Measurements from ENCODE around the gene NUDT22. TPM values are rescaled to one million over a fixed set of nuclear protein-coding genes. Genes with fewer than 3 reads are reported as not detected.

Gene NUDT22
- polyA plus RNA-seq, 1 donor from 2014 or later, result 47.3 TPM

- no peaks in the 10 kb centered on the region for H4K20me1 ChIP-seq (ENCODE audit: insufficient read depth)
- H3K9ac ChIP-seq (ENCODE audit: low read length), result no peak overlapping the region
- H3K9me3 ChIP-seq (ENCODE audit: low read length), result no peaks in the 10 kb centered on the region
- no peak overlapping the region for H3K27ac ChIP-seq (ENCODE audit: low read length)
- H3K79me2 ChIP-seq (replicated peaks; ENCODE audit: insufficient read depth, low read length), result no peaks in the 10 kb centered on the region
- no peak overlapping the region for H3K4me3 ChIP-seq (ENCODE audit: low read length)
- no peaks in the 10 kb centered on the region for H3K27me3 ChIP-seq (ENCODE audit: insufficient read depth, low read depth, low read length)
- H3K9me2 ChIP-seq (ENCODE audit: insufficient read depth, low read length), result no peaks in the 10 kb centered on the region
- no peak overlapping the region for H2AFZ ChIP-seq (ENCODE audit: low read depth, low read length)
- H3F3A ChIP-seq (ENCODE audit: insufficient read depth, low read length, poor library complexity, severe bottlenecking), result peaks cover 6% of the 10 kb centered on the region
- no peaks in the 10 kb centered on the region for H3K36me3 ChIP-seq (ENCODE audit: insufficient read depth, low read length)
- H3K4me2 ChIP-seq (ENCODE audit: low read length), result no peak overlapping the region
- TF ChIP-seq POLR2AphosphoS5 (IDR thresholded peaks at IDR 0.05) (no peak), TAF1 (IDR thresholded peaks at IDR 0.05; ENCODE audit: low read depth) (no peak), EZH2 (IDR thresholded peaks at IDR 0.05; ENCODE audit: borderline replicate concordance, insufficient read depth, low read length, poor library complexity, severe bottlenecking) (no peak)
These were observed 40.3 kb downstream of the NUDT22 start for GRCh38 chr11:64266339-64266738.

GRCh38 chr11:64267207-64267945 lies 41.3 kb downstream of the NUDT22 start:
- Histone ChIP-seq H2AFZ (ENCODE audit: low read depth, low read length) (no peak overlapping the region), H3K4me3 (ENCODE audit: low read length) (no peak overlapping the region), H3K9me2 (ENCODE audit: insufficient read depth, low read length) (no peaks in the 10 kb centered on the region), H3K36me3 (ENCODE audit: insufficient read depth, low read length) (no peaks in the 10 kb centered on the region), H3K27me3 (ENCODE audit: insufficient read depth, low read depth, low read length) (no peaks in the 10 kb centered on the region), H3K9me3 (ENCODE audit: low read length) (no peaks in the 10 kb centered on the region), H3K4me2 (ENCODE audit: low read length) (no peak overlapping the region), H3K79me2 (replicated peaks; ENCODE audit: insufficient read depth, low read length) (no peaks in the 10 kb centered on the region), H3F3A (ENCODE audit: insufficient read depth, low read length, poor library complexity, severe bottlenecking) (peaks cover 6% of the 10 kb centered on the region), H3K9ac (ENCODE audit: low read length) (no peak overlapping the region), H3K27ac (ENCODE audit: low read length) (no peak overlapping the region), H4K20me1 (ENCODE audit: insufficient read depth) (no peaks in the 10 kb centered on the region)
- no peak for TF ChIP-seq CTCF (IDR thresholded peaks at IDR 0.05; ENCODE audit: poor library complexity, severe bottlenecking)
- no peak for TF ChIP-seq TAF1 (IDR thresholded peaks at IDR 0.05; ENCODE audit: low read depth)
- no peak for TF ChIP-seq MXI1 (conservative IDR thresholded peaks at IDR 0.05; ENCODE audit: poor library complexity, severe bottlenecking)
- no peak for TF ChIP-seq REST (IDR thresholded peaks at IDR 0.05; ENCODE audit: borderline replicate concordance)
- no peak for TF ChIP-seq EZH2 (IDR thresholded peaks at IDR 0.05; ENCODE audit: borderline replicate concordance, insufficient read depth, low read length, poor library complexity, severe bottlenecking)
- no peak for TF ChIP-seq EP300 (conservative IDR thresholded peaks at IDR 0.05; ENCODE audit: poor library complexity, severe bottlenecking)
- TF ChIP-seq RAD21 (conservative IDR thresholded peaks at IDR 0.05), result no peak
- no peak for TF ChIP-seq POLR2AphosphoS5 (IDR thresholded peaks at IDR 0.05)
- TF ChIP-seq SMC3 (conservative IDR thresholded peaks at IDR 0.05; ENCODE audit: poor library complexity), result no peak

All from neural cell (in vitro differentiated cells).